Ishikawa (cell line): Measurements from ENCODE around the gene DENND4B.

Source experiments
- CEBPB ChIP-seq: IDR thresholded peaks from 2 replicates; pipeline ENCODE4 v1.6.1; 2012
- CREB1 ChIP-seq: IDR thresholded peaks from 2 replicates; pipeline ENCODE4 v1.6.1; 2012; ENCODE audit warnings: low read depth
- EP300 ChIP-seq: IDR thresholded peaks from 2 replicates; pipeline ENCODE4 v1.6.1; 2012; ENCODE audit warnings: borderline replicate concordance
- RAD21 ChIP-seq: IDR thresholded peaks from 2 replicates; pipeline ENCODE4 v1.6.1; 2012; ENCODE audit warnings: low read depth
- TAF1 ChIP-seq: IDR thresholded peaks from 2 replicates; pipeline ENCODE4 v1.6.1; 2012; ENCODE audit warnings: low read depth, mild to moderate bottlenecking
- TEAD4 ChIP-seq: IDR thresholded peaks from 2 replicates; pipeline ENCODE4 v1.6.1; 2012
- TF ChIP-seq, protein P1 (sequence below): IDR thresholded peaks from 2 replicates; pipeline ENCODE4 v1.6.1; 2012
- TF ChIP-seq, protein P2 (sequence below): IDR thresholded peaks from 2 replicates; pipeline ENCODE4 v1.6.1; 2012; ENCODE audit warnings: low read depth, mild to moderate bottlenecking

DNA sequence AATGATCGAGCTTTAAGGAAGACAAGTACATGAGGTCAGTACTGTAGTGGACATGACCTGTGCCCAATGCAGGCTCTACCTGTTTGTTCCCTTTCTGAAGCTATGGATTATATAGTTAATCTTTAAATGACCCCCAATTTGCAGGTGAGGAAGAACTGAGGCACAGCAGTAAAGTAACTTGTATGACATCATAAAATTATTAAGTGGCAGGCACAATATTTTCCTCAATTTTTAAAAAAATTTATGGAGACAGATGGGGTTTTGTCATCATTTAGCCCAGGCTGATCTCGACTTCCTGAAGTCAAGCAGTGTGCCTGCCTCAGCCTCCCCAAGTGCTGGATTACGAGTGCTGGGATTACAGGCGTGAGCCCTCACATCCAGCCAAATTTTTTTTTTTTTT is 20.1 kb downstream of the DENND4B start:
- TF ChIP-seq CREB1 (no peak), EP300 (no peak), CEBPB (no peak), RAD21 (no peak), TEAD4 (no peak), TAF1 (no peak)
- TF ChIP-seq, protein P1, sequence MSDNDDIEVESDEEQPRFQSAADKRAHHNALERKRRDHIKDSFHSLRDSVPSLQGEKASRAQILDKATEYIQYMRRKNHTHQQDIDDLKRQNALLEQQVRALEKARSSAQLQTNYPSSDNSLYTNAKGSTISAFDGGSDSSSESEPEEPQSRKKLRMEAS: no peak
- TF ChIP-seq, protein P2, sequence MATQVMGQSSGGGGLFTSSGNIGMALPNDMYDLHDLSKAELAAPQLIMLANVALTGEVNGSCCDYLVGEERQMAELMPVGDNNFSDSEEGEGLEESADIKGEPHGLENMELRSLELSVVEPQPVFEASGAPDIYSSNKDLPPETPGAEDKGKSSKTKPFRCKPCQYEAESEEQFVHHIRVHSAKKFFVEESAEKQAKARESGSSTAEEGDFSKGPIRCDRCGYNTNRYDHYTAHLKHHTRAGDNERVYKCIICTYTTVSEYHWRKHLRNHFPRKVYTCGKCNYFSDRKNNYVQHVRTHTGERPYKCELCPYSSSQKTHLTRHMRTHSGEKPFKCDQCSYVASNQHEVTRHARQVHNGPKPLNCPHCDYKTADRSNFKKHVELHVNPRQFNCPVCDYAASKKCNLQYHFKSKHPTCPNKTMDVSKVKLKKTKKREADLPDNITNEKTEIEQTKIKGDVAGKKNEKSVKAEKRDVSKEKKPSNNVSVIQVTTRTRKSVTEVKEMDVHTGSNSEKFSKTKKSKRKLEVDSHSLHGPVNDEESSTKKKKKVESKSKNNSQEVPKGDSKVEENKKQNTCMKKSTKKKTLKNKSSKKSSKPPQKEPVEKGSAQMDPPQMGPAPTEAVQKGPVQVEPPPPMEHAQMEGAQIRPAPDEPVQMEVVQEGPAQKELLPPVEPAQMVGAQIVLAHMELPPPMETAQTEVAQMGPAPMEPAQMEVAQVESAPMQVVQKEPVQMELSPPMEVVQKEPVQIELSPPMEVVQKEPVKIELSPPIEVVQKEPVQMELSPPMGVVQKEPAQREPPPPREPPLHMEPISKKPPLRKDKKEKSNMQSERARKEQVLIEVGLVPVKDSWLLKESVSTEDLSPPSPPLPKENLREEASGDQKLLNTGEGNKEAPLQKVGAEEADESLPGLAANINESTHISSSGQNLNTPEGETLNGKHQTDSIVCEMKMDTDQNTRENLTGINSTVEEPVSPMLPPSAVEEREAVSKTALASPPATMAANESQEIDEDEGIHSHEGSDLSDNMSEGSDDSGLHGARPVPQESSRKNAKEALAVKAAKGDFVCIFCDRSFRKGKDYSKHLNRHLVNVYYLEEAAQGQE: no peak
